Islet precursor cell (in vitro differentiated cells): ENCODE results near the gene TRIM73.
"Not testable (repeated sequence)": the region's sequence is repeated elsewhere in the genome, so short reads cannot be mapped to it uniquely, and the experiment has no call there.

Experiments
- DNase-seq: peaks from one replicate; pipeline ENCODE4 v3.0.0-alpha.2; 2018

TRIM73 gene

GRCh38 chr7:75395329-75395728 is at the start of gene TRIM73:
Gene TRIM73, plus strand, starts transcription at chr7:75395629. Its CDS starts 3,305 bp downstream, at chr7:75398934.
- DNase-seq, result not testable (repeated sequence)

DNA sequence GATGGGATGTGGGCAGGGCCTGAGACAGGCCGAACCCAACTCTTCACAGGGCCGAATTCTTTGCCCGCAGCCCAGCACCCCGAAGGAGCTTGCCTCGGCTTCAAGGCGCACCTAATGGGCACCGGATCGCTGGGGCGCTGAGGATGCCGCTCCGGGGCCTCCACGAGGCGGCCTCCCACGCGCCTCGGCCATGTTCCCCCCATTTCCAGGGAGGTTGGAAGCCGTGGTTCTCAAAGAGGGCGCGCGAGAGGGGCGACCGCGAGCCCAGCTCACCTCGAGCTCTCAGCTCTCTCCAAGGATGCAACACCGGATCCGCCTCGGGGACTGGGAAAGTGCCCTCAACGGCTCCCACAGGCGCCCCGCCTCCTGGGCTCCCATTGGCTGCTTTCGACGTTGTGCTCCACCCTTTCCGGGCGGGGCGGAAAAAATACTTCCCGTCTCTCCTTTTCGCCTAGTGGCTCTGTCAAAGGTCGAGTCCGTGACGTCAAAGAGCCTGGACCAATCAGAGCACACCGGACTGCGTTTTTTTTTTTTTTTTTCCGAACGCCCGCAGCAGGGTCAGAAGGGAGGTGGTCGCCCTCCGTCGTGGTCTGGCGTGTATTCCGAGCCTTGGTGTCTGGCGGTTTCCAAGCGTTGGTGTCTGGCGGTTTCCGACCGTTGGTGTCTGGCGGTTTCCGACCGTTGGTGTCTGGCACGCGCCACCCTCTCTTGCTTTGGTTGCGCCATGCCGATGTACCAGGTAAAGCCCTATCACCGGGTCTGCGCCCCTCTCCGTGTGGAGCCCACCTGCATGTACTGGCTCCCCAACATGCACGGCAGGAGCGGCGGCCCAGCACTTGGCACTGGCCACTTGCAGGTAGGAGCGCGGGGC is 36.5 kb upstream of the TRIM73 start:
- not testable (repeated sequence) for DNase-seq

- not testable (repeated sequence) for DNase-seq
Measured at GRCh38 chr7:75359542-75359848, 35.9 kb upstream of the TRIM73 start.

DNA sequence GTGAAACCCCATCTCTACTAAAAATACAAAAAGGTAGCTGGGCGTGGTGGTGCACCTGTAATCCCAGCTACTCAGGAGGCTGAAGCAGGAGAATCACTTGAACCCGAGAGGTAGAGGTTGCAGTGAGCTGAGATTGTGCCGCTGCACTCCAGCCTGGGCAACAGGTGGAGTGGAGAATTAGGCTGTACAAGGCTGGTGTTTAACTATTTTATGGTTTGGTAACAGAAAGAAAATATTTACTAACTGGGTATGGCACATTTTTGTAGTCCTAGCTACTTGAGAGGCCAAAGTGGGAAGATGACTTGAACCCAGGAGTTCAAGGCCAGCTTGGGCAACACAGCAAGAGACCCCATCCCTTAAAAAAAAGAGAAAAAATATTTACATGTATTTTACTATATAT is 31.4 kb upstream of the TRIM73 start:
- not testable (repeated sequence) for DNase-seq

DNA sequence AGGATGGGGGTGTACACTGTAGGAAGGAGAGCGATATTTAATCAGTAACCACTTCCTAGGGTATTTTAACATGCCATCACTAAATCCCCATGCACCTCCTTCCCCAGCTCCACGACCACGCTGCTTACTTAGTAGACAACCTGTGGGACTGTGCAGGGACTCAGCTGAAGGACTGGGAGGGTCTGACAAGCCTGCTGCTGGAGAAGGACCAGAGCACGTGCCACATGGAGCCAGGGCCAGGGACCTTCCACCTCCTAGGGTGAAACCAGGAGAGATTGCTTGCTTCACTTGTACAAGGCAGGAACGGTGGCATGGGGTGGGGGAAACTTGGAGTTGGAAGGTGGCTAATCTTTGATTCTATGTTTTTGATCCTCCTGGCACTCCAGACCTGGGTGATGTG is 28.8 kb upstream of the TRIM73 start:
- DNase-seq, result not testable (repeated sequence)

DNA sequence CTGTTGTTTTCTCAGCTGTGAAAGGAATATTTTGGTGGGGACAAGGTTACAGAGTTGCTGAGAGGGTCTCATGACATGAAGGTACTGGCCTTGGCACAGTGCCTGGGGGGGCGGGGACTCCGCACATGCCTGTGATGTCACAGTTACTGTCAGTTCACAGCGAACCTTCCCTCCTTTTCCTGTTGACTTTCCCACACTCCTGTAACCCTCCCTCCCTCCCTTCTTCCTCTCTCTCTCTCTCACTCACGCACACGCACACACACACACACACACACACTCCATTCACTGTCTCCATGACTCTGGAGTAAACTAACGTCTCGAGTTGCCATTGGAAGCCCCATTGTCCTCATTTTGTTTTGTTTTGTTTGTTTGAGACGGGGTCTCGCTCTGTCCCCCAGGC is 28.1 kb upstream of the TRIM73 start:
- not testable (repeated sequence) for DNase-seq

- not testable (repeated sequence) for DNase-seq
Measured at GRCh38 chr7:75374144-75374518, 21.3 kb upstream of the TRIM73 start.

- DNase-seq, result not testable (repeated sequence)
Measured at GRCh38 chr7:75374519-75375317, 20.7 kb upstream of the TRIM73 start.

GRCh38 chr7:75393194-75393593 is 2.2 kb upstream of the TRIM73 start:
- not testable (repeated sequence) for DNase-seq

- DNase-seq, result not testable (repeated sequence)
Measured at GRCh38 chr7:75397865-75398264, 2.4 kb downstream of the TRIM73 start.

DNA sequence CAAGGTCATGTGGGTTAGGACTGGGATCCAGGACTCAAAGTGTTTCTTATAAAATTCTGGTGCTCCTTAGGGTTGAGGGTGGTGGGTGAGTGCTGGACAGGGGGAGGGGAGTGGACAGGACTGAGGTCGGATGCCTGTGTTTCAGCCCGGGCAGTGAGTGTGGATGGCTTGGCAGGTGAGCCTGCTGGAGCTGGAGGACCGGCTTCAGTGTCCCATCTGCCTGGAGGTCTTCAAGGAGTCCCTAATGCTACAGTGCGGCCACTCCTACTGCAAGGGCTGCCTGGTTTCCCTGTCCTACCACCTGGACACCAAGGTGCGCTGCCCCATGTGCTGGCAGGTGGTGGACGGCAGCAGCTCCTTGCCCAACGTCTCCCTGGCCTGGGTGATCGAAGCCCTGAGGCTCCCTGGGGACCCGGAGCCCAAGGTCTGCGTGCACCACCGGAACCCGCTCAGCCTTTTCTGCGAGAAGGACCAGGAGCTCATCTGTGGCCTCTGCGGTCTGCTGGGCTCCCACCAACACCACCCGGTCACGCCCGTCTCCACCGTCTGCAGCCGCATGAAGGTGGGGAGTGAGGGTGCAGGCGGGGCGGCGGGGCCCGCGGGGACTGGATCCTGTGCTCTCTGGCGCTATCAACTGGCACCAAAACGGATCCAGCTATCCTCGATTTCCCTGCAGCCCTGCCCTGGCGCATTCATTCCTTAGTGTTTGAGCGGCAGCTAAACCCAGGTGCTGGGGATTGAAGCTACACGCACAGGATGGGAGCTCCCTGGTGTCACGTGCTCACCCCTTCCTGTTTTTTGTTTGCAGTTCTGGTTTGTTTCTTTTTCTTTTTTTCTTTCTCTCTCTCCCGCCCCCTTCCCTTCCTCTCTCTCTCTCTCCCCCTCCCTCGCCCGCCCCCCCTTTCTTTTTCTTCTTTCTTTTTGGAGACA is 3.6 kb downstream of the TRIM73 start:
- not testable (repeated sequence) for DNase-seq

DNA sequence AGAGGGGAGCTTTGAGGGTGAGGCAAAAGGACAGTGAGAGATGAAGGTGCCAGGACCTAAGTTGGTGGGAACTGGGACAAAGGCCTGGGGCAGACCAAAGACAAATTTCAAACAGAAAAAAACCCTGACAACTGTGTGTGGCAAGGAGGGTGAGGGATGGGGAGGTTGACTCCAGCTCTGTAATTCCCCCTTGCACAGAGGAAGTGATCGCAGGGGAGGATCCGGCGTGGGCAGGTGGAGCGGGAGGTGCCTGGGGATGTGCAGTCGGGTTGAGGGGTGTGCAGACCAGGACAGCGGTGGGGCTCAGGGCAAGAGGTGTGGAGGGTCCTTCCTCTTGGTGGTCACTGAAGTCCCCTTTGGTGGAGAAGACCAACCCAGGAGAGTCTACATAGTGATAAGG is 5.1 kb downstream of the TRIM73 start:
- DNase-seq, result not testable (repeated sequence)

DNA sequence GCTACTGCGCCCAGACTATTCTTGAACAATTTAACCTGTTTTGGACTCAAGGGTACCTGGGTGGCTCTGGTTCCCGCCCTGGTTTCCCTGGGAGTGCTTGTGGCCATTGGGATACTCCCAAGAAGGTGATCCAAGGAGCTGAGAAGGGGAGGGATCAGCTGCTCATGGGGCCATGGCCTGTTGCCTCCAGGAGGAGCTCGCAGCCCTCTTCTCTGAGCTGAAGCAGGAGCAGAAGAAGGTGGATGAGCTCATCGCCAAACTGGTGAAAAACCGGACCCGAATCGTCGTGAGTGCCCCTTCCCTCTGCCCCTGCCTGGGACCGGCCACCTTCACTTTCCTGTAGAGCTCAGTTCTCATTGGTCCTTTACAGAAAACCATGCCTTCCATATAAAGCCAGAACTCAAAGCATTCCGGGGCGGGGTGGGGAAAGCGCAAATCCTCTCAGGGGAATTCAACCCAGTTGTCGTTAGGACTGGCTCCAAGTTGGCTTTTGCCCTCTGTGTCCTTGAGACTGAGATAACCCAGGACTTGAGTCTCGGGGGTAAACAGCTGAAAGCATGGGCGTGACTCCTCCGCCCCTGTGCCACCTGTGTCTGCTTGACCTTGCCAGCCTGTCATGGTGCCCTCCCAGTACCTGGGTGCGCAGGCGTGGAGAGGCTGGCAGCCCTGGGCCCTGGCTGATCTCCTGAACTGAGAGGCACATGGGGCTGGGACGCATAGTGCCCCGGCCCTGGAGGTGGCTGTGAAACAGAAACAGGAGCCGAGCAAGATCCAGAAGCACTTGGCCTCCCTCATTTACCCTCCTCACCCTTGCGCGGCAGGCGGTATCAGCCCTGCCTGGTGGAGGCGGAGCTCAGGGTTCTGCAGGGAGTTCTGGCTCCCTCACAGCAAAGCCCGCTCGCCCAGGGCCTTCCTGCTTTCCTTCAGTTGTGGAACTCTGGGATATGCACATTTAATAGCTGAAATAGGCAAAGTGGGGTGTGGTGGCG is 8.3 kb downstream of the TRIM73 start:
- not testable (repeated sequence) for DNase-seq

- DNase-seq, result not testable (repeated sequence)
Measured at GRCh38 chr7:75404663-75405062, 9.2 kb downstream of the TRIM73 start.

DNA sequence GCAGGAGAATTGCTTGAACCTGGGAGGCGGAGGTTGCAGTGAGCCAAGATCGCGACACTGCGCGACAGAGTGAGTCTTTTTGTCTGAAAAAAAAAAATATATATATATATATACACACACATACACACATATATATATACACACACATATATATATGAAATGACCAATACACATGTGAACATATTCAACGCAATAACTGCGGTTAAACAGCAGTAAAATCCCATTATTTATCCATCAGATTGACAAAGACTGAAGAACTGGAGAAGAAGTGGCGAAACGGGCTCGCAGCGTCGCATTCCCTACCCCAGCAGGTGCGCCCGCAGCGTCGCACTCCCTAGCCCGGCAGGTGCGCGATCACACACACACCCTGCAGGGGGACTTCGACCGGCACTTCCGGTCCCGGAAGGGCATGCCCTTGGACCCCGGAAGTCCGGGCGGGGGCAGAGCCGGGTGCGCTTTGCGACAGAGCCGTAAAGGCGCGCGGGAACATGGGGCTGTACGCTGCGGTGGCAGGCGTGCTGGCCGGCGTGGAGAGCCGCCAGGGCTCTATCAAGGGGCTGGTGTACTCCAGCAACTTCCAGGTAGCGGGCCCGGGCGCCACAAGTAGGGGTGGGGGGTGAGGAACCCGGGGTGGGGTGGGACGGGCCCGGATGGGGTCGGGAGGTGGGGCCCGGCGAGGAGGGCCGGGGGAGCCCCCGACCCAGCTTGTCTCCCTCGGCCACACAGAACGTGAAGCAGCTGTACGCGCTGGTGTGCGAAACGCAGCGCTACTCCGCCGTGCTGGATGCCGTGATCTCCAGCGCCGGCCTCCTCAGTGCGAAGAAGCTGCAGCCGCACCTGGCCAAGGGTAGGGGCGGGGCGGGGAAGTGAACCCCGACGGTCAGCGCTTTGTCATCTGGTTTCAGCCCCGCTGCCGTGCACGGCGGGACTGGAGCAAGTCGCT is 14.7 kb downstream of the TRIM73 start:
- not testable (repeated sequence) for DNase-seq

DNA sequence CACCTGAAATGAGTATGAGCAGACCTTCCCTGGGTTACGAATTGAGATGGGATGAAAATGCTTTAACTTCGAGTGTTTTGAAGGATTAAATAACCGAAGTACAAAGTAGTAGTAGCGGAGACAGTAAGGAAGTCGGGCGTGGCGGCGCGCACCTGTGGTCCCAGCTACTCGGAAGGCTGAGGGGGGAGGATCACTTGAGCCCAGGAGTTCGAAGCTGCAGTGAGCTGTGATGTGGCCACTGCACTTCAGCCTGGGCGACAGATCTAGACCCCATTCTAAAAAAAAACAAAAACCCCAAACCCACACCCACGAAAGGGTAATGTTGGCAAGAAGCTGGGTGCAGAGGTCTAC is 15.4 kb downstream of the TRIM73 start:
- not testable (repeated sequence) for DNase-seq

DNA sequence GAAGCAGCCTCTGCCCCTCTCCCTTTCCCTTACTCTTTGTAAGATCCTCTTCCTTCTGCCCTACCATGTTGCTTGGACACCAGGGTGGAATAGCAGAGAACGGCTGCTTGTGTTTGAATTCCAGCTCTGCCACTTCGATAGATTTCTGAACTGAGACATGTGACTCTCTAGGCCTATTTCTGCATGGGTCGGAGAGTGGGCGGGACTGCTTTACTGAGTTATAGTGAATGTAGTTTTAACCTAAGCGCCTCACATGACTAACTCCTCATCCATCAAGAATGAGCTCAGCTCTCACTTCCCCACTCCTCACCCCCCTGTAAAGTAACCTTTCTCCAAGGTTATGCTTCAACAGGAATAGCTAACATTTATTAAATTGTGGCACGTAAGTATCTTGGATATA is 18.8 kb downstream of the TRIM73 start:
- DNase-seq, result not testable (repeated sequence)

GRCh38 chr7:75414708-75415427 is 19.4 kb downstream of the TRIM73 start:
- not testable (repeated sequence) for DNase-seq

- DNase-seq, result not testable (repeated sequence)
Measured at GRCh38 chr7:75415428-75415817, 20.0 kb downstream of the TRIM73 start.
